Measurements from ENCODE around the gene BCR. TPM values are rescaled to one million over a fixed set of nuclear protein-coding genes. Genes with fewer than 3 reads are reported as not detected.
A peak's percentile ranks its signal among the peaks of the same experiment; 100 is the strongest.

BCR gene
- total RNA-seq, 1 experiment from 2014 or later: 77.0 TPM

DNA sequence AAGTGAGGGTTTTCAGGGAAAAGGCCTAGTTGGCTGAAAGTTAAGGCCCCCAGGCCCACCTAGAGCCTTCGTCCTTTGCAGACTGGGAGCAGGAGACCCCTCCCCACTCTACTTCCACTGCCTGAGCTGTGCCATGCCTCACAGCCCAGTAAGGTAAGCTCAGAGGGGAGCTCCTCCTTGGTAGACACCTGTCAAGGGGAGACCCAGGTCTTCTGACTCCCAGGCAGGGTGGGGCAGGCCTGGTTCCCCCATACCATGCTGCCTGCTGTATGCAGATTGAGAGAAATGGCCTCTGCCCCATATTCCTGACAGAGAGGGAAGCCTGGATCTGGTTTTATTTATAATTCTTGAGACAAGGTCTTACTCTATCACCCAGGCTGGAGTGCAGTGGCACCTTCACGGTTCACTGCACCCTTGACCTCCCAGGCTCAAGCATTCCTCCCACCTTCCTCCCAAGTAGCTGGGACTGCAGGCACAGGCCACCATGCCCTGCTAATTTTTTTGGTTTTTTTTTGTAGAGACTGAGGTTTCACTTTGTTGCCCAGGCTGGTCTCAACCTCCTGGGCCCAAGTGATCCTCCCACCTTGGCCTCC is 34.3 kb upstream of the BCR start:
- Histone ChIP-seq H3K9me3 (ENCODE audit: control insufficient read depth, low read depth, low read length) (no peaks in the 10 kb centered on the region), H2BK5ac (ENCODE audit: insufficient read length, low read length) (no peak overlapping the region), H3K79me1 (ENCODE audit: insufficient read depth, low read depth, low read length, poor library complexity, severe bottlenecking) (no peaks in the 10 kb centered on the region), H3K4me2 (ENCODE audit: insufficient read depth, insufficient read length, low read length) (peak overlapping the region; percentile 42), H2BK120ac (ENCODE audit: low read depth, low read length, poor library complexity, severe bottlenecking) (no peak overlapping the region), H3K9ac (ENCODE audit: extremely low read depth, insufficient read length, low read length) (no peak overlapping the region), H3K4ac (ENCODE audit: low read depth, low read length) (no peak overlapping the region), H2BK15ac (ENCODE audit: low read depth, low read length) (no peak overlapping the region), H2AFZ (ENCODE audit: low read length) (no peak overlapping the region), H3K27me3 (ENCODE audit: insufficient read depth, low read length) (no peaks in the 10 kb centered on the region; the same call in 1 of the 2 replicates), H3T11ph (ENCODE audit: low read length) (no peak overlapping the region), H3K18ac (ENCODE audit: insufficient read length, low read depth, low read length) (no peak overlapping the region), H3K14ac (ENCODE audit: insufficient read depth, low read length) (no peak overlapping the region), H4K20me1 (ENCODE audit: control insufficient read depth, insufficient read depth, insufficient read length) (no peaks in the 10 kb centered on the region), H3K4me1 (ENCODE audit: insufficient read depth, low read length) (peaks cover 3% of the 10 kb centered on the region), H2BK20ac (ENCODE audit: low read depth, low read length, poor library complexity, severe bottlenecking) (no peak overlapping the region), H3K27ac (ENCODE audit: insufficient read length, low read depth, low read length) (no peak overlapping the region), H4K91ac (ENCODE audit: insufficient read length, low read depth, low read length) (no peak overlapping the region), H3K23me2 (ENCODE audit: insufficient read length, low read depth, low read length, poor library complexity, severe bottlenecking) (peaks cover 5% of the 10 kb centered on the region), H3K23ac (ENCODE audit: insufficient read length, low read depth, low read length) (no peak overlapping the region), H2BK12ac (ENCODE audit: insufficient read length, low read depth, low read length) (no peak overlapping the region), H2AK5ac (ENCODE audit: insufficient read length, low read length) (no peak overlapping the region), H3K56ac (ENCODE audit: insufficient read length, low read depth, low read length) (no peak overlapping the region), H4K8ac (replicated peaks; ENCODE audit: insufficient read length, low read depth, low read length) (no peak overlapping the region), H3K79me2 (ENCODE audit: insufficient read depth, low read length) (no peaks in the 10 kb centered on the region), H4K5ac (ENCODE audit: insufficient read length, low read depth, low read length) (no peak overlapping the region)
- peaks cover 30 to 43% of the 10 kb centered on the region in 2 experiments for H3K4me1 Mint-ChIP-seq
- TF ChIP-seq, protein P1, sequence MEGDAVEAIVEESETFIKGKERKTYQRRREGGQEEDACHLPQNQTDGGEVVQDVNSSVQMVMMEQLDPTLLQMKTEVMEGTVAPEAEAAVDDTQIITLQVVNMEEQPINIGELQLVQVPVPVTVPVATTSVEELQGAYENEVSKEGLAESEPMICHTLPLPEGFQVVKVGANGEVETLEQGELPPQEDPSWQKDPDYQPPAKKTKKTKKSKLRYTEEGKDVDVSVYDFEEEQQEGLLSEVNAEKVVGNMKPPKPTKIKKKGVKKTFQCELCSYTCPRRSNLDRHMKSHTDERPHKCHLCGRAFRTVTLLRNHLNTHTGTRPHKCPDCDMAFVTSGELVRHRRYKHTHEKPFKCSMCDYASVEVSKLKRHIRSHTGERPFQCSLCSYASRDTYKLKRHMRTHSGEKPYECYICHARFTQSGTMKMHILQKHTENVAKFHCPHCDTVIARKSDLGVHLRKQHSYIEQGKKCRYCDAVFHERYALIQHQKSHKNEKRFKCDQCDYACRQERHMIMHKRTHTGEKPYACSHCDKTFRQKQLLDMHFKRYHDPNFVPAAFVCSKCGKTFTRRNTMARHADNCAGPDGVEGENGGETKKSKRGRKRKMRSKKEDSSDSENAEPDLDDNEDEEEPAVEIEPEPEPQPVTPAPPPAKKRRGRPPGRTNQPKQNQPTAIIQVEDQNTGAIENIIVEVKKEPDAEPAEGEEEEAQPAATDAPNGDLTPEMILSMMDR (conservative IDR thresholded peaks at IDR 0.05): no peak
- peak overlapping the region; percentile 71 to 81 for H3K4me3 Mint-ChIP-seq
- H3K27me3 Mint-ChIP-seq (ENCODE audit: low read depth): peaks cover 55% of the 10 kb centered on the region
- no peaks in the 10 kb centered on the region; a peak in 1 of 5 replicates for H3K9me3 Mint-ChIP-seq
- peaks cover 0 to 4% (median 0%) of the 10 kb centered on the region in 3 experiments; a peak in 3 of 7 replicates for H3K36me3 Mint-ChIP-seq (ENCODE audit: insufficient read depth in 1 of 3, low read depth in 3 of 3)
- DNase-seq: no peak
- WGBS (ENCODE audit: extremely low coverage, insufficient read length, low lambda C conversion rate): no CpG with 5 or more reads among the region's 2 CpGs
- no peak overlapping the region; a peak in 1 of 7 replicates for H3K27ac Mint-ChIP-seq
